IMR-90 (cell line): ENCODE data around the gene CLK1. TPM values are rescaled to one million over a fixed set of nuclear protein-coding genes. Genes with fewer than 3 reads are reported as not detected.
A peak's percentile ranks its signal among the peaks of the same experiment; 100 is the strongest.

Experiments
- ATAC-seq: fragments of 200-7000 bp; cut with Tn5 transposase; 2 replicates; pipeline ENCODE4 v1.9.1; 2020; ENCODE audit warnings: low read depth, mild to moderate bottlenecking, moderate library complexity
- BruUV-seq: library from RNA; stranded (reverse); fragments of 400-500 nt; replicated peaks from 2 replicates; lab custom pipeline; 2021; lab: Mats Ljungman, UMichigan
- CTCF ChIA-PET: fragments of 300-600 bp; formaldehyde crosslinking; extraction: SDS; loops from one replicate; lab custom pipeline; 2021; ENCODE audit warnings: antibody characterized with exemption; lab: Yijun Ruan, JAX
- POLR2A ChIA-PET: fragments of 300-600 bp; sonication (Branson Sonifier 250); formaldehyde crosslinking; loops from one replicate; lab custom pipeline; 2022; ENCODE audit warnings: antibody characterized with exemption; ENCODE audit not compliant: unreplicated experiment; lab: Charles Lee
- DNase-seq: peaks from one replicate; pipeline ENCODE4 v3.0.0; 2013
- H2AFZ ChIP-seq: replicated peaks from 2 replicates; pipeline ENCODE3; 2013; ENCODE audit warnings: low read length, mild to moderate bottlenecking; ENCODE audit not compliant: poor library complexity
- H2AK5ac ChIP-seq: 2 replicates; pipeline ENCODE4 v1.6.1; 2013; ENCODE audit warnings: low read depth, low read length, inconsistent platforms
- H2AK9ac ChIP-seq: replicated peaks from 2 replicates; pipeline ENCODE3; 2013; ENCODE audit warnings: mild to moderate bottlenecking, low read depth, low read length, moderate library complexity; ENCODE audit not compliant: poor library complexity
- H2BK120ac ChIP-seq: 2 replicates; pipeline ENCODE4 v1.6.1; 2013; ENCODE audit warnings: low read depth, low read length, inconsistent platforms
- H2BK15ac ChIP-seq: 3 replicates; pipeline ENCODE4 v1.6.1; 2013; ENCODE audit warnings: low read depth, low read length, inconsistent platforms
- H2BK20ac ChIP-seq: 2 replicates; pipeline ENCODE4 v1.6.1; 2013; ENCODE audit warnings: low read depth, mild to moderate bottlenecking, inconsistent platforms, low read length, moderate library complexity
- H2BK5ac ChIP-seq: 2 replicates; pipeline ENCODE4 v1.6.1; 2013; ENCODE audit warnings: mild to moderate bottlenecking, low read depth, low read length, inconsistent platforms; ENCODE audit not compliant: poor library complexity, severe bottlenecking
- H3K14ac ChIP-seq: replicated peaks from 2 replicates; pipeline ENCODE4 v1.6.1; 2013; ENCODE audit warnings: low read depth, low read length, inconsistent platforms
- H3K18ac ChIP-seq: 2 replicates; pipeline ENCODE4 v1.6.1; 2013; ENCODE audit warnings: low read depth, low read length, control low read depth
- H3K23ac ChIP-seq: 2 replicates; pipeline ENCODE4 v1.6.1; 2013; ENCODE audit warnings: low read depth, low read length, inconsistent platforms
- H3K27ac ChIP-seq: 2 replicates; pipeline ENCODE4 v1.5.1; 2013; ENCODE audit warnings: mild to moderate bottlenecking, control low read depth, low read length; ENCODE audit not compliant: insufficient read depth
- H3K27me3 ChIP-seq: 2 replicates; pipeline ENCODE4 v1.6.1; 2013; ENCODE audit warnings: low read length; ENCODE audit not compliant: control insufficient read depth, insufficient read depth
- H3K36me3 ChIP-seq: 2 replicates; pipeline ENCODE4 v1.6.1; 2013; ENCODE audit warnings: low read length, mixed read lengths; ENCODE audit not compliant: control insufficient read depth, insufficient read depth
- H3K4ac ChIP-seq: 2 replicates; pipeline ENCODE4 v1.6.1; 2013; ENCODE audit warnings: low read depth, low read length, inconsistent platforms
- H3K4me1 ChIP-seq: 2 replicates; pipeline ENCODE4 v1.6.1; 2013; ENCODE audit warnings: low read length, mixed read lengths; ENCODE audit not compliant: control insufficient read depth, insufficient read depth
- H3K4me2 ChIP-seq: 2 replicates; pipeline ENCODE4 v1.6.1; 2013; ENCODE audit warnings: low read depth, mild to moderate bottlenecking, control low read depth, low read length, moderate library complexity
- H3K4me3 ChIP-seq: 2 replicates; pipeline ENCODE4 v1.5.1; 2013; ENCODE audit warnings: low read depth, mild to moderate bottlenecking, control low read depth, low read length, moderate library complexity; ENCODE audit not compliant: insufficient read depth
- H3K56ac ChIP-seq: 2 replicates; pipeline ENCODE4 v1.6.1; 2013; ENCODE audit warnings: low read length, inconsistent platforms; ENCODE audit not compliant: insufficient read depth; ENCODE audit errors: extremely low read depth
- H3K79me1 ChIP-seq, 2 experiments: 2 replicates each; pipeline ENCODE4 v1.6.1; 2013; ENCODE audit warnings: low read length in 2 of 2, inconsistent platforms in 1 of 2, low read depth in 1 of 2
- H3K9ac ChIP-seq: 2 replicates; pipeline ENCODE4 v1.6.1; 2013; ENCODE audit warnings: low read depth, low read length, control low read depth
- H3K9me1 ChIP-seq: 2 replicates; pipeline ENCODE4 v1.6.1; 2013; ENCODE audit warnings: low read length, inconsistent platforms; ENCODE audit not compliant: insufficient read depth
- H3K9me3 ChIP-seq: 2 replicates; pipeline ENCODE4 v1.6.1; 2013; ENCODE audit warnings: low read length; ENCODE audit not compliant: control insufficient read depth, insufficient read depth
- H4K20me1 ChIP-seq: 2 replicates; pipeline ENCODE4 v1.6.1; 2013; ENCODE audit warnings: low read length, inconsistent platforms; ENCODE audit not compliant: insufficient read depth
- H4K5ac ChIP-seq: 2 replicates; pipeline ENCODE4 v1.6.1; 2013; ENCODE audit warnings: mild to moderate bottlenecking, low read depth, low read length, control low read depth
- H4K8ac ChIP-seq, 2 experiments: 2 replicates each; pipeline ENCODE4 v1.6.1; 2013; ENCODE audit warnings: low read depth in 2 of 2, low read length in 2 of 2, control low read depth in 1 of 2, inconsistent platforms in 1 of 2
- H4K91ac ChIP-seq: 2 replicates; pipeline ENCODE4 v1.6.1; 2013; ENCODE audit warnings: low read depth, low read length, inconsistent platforms; ENCODE audit not compliant: insufficient read depth
- BHLHE40 ChIP-seq: fragments of 150-350 bp; IDR thresholded peaks from 2 replicates; pipeline ENCODE4 v1.6.1; 2016; ENCODE audit warnings: mild to moderate bottlenecking, low read depth, low read length
- CEBPB ChIP-seq: IDR thresholded peaks from 2 replicates; pipeline ENCODE4 v1.6.1; 2012; ENCODE audit warnings: low read depth, low read length, improper control_type of control experiment
- CTCF ChIP-seq: conservative IDR thresholded peaks from 2 replicates; pipeline ENCODE4 v1.5.1; 2012; ENCODE audit warnings: mild to moderate bottlenecking, low read depth, low read length, improper control_type of control experiment
- FOS ChIP-seq: fragments of 150-350 bp; IDR thresholded peaks from 2 replicates; pipeline ENCODE4 v1.6.1; 2016; ENCODE audit warnings: low read depth, low read length
- MAFK ChIP-seq: IDR thresholded peaks from 2 replicates; pipeline ENCODE4 v1.6.1; 2012; ENCODE audit warnings: low read depth, low read length, improper control_type of control experiment
- MAZ ChIP-seq: IDR thresholded peaks from 2 replicates; pipeline ENCODE4 v1.6.1; 2012; ENCODE audit warnings: low read depth, mild to moderate bottlenecking, low read length, improper control_type of control experiment, moderate library complexity, borderline replicate concordance
- MXI1 ChIP-seq: IDR thresholded peaks from 2 replicates; pipeline ENCODE4 v1.6.1; 2012; ENCODE audit warnings: low read depth, mild to moderate bottlenecking, low read length, moderate library complexity, borderline replicate concordance
- NFE2L2 ChIP-seq: fragments of 150-350 bp; IDR thresholded peaks from 2 replicates; pipeline ENCODE4 v1.6.1; 2016; ENCODE audit warnings: low read depth, mild to moderate bottlenecking, low read length
- POLR2A ChIP-seq: IDR thresholded peaks from 2 replicates; pipeline ENCODE4 v1.6.1; 2012; ENCODE audit warnings: mild to moderate bottlenecking, low read depth, low read length
- RCOR1 ChIP-seq: IDR thresholded peaks from 2 replicates; pipeline ENCODE4 v1.6.1; 2012; ENCODE audit warnings: mild to moderate bottlenecking, low read length, improper control_type of control experiment; ENCODE audit not compliant: insufficient replicate concordance
- RFX5 ChIP-seq: IDR thresholded peaks from 2 replicates; pipeline ENCODE4 v1.8.0; 2012; ENCODE audit warnings: low read depth, mild to moderate bottlenecking, low read length, moderate library complexity
- SMC3 ChIP-seq: fragments of 150-350 bp; IDR thresholded peaks from 2 replicates; pipeline ENCODE4 v1.6.1; 2016; ENCODE audit warnings: low read depth, mild to moderate bottlenecking, antibody characterized with exemption, low read length, moderate library complexity
- USF2 ChIP-seq: fragments of 150-350 bp; IDR thresholded peaks from 2 replicates; pipeline ENCODE4 v1.6.1; 2017; ENCODE audit warnings: mild to moderate bottlenecking, antibody characterized with exemption, low read length, low read depth
- WGBS, 2 experiments: methylation state at CpG; one replicate each; pipeline versions ENCODE4 v1.1.5 to v1.1.7; 2013; ENCODE audit warnings: missing lambda C conversion rate in 2 of 2; ENCODE audit not compliant: insufficient read length in 1 of 2; ENCODE audit errors: extremely low coverage in 2 of 2; 5-methylcytosine and 5-hydroxymethylcytosine counted together
- dilution Hi-C: fragments of 300-500 bp; cut with HindIII; formaldehyde crosslinking; loops from one replicate; pipeline ENCODE4 v1.14.3; 2018; ENCODE audit warnings: low sequenced_read_pairs; ENCODE audit not compliant: unreplicated experiment
- in situ Hi-C: fragments of 300-500 bp; cut with MboI; formaldehyde crosslinking; loops from 3 replicates; pipeline ENCODE4 v1.14.3; 2019; ENCODE audit warnings: low sequenced_read_pairs, inconsistent platforms, mixed read lengths
- intact Hi-C: fragments of 100-400 bp; cut with micrococcal nuclease; formaldehyde crosslinking; loops from 2 replicates; pipeline ENCODE4 v1.10.0; 2022
- polyA plus RNA-seq, 3 experiments: library from polyadenylated mRNA; depleted of rRNA; stranded (reverse); fragments of >200 nt; gene quantifications; 2 replicates each; pipeline ENCODE4 v1.2.3, GENCODE V29; 2012; ENCODE audit warnings: low replicate concordance in 1 of 3
- total RNA-seq: library from RNA; depleted of rRNA; stranded (reverse); fragments of >200 nt; gene quantifications from 2 replicates; pipeline ENCODE4 v1.2.3, GENCODE V29; 2012

The CLK1 gene
- total and polyA plus RNA-seq, 2 of the 4 experiments (the other 2 are of a cell fraction), result 26.2 to 35.5 TPM

- intact Hi-C loops (loop anchor here (1.0 to 10.0 kb wide), 4 partner anchors 25 to 197 kb away; no protein-coding TSS in a partner anchor), in situ Hi-C loops (loop anchor here (5.0 kb wide), 1 partner anchor 64 kb away; no protein-coding TSS in a partner anchor), dilution Hi-C loops (no loop called here)
- DNase-seq, result peak; percentile 96
- Histone ChIP-seq H3K56ac (peak within 1 kb of the TSS; percentile 100), H3K18ac (peak within 1 kb of the TSS; percentile 96), H4K8ac (peak within 1 kb of the TSS; percentile 83 to 100), H3K27me3 (no peaks in the 10 kb centered on the region), H3K23ac (peak within 1 kb of the TSS; percentile 99), H3K4me1 (peaks cover 10% of the 10 kb centered on the region), H3K79me1 (peaks cover 2 to 16% of the 10 kb centered on the region in 2 experiments; a peak in 3 of 4 replicates), H3K4ac (peak within 1 kb of the TSS; percentile 99), H4K91ac (peak within 1 kb of the TSS; percentile 100), H3K36me3 (peaks cover 14% of the 10 kb centered on the region), H3K4me2 (peak within 1 kb of the TSS; percentile 93), H2AFZ (peak within 1 kb of the TSS; percentile 99), H3K9me1 (peaks cover 3% of the 10 kb centered on the region; the same call in 1 of the 2 replicates), H2AK9ac (peak within 1 kb of the TSS; percentile 94), H2BK15ac (peak within 1 kb of the TSS; percentile 100), H3K14ac (peak within 1 kb of the TSS; percentile 100), H3K27ac (peak within 1 kb of the TSS; percentile 96), H2AK5ac (peak within 1 kb of the TSS; percentile 88), H3K4me3 (peak within 1 kb of the TSS; percentile 91), H3K9me3 (no peaks in the 10 kb centered on the region), H4K20me1 (peaks cover 45% of the 10 kb centered on the region), H2BK5ac (peak within 1 kb of the TSS; percentile 99), H2BK20ac (peak within 1 kb of the TSS; percentile 95), H4K5ac (peak within 1 kb of the TSS; percentile 87), H3K9ac (peak within 1 kb of the TSS; percentile 96), H2BK120ac (peak within 1 kb of the TSS; percentile 100)
- CTCF ChIA-PET, result no interaction called here
- ATAC-seq, result peak; percentile 86
- POLR2A ChIA-PET, result no interaction called here
- no TSS peak for BruUV-seq
- 1% methylated on average over 26 of the region's 75 CpGs; no CpG with 5 or more reads in 1 of the 2 experiments for WGBS, 2 experiments
- no peak for TF ChIP-seq RFX5
- TF ChIP-seq SMC3, result no peak
- peak; percentile 98 for TF ChIP-seq POLR2A
- peak; percentile 98 for TF ChIP-seq MAZ
- no peak for TF ChIP-seq CTCF
- no peak for TF ChIP-seq MAFK
- TF ChIP-seq USF2, result 0 out of 2 replicates have a peak, but pooled peaks have one; percentile 2
- no peak for TF ChIP-seq RCOR1
- no peak for TF ChIP-seq CEBPB
- 0 out of 2 replicates have a peak, but pooled peaks have one; percentile 14 for TF ChIP-seq MXI1
- peak; percentile 95 for TF ChIP-seq BHLHE40
- TF ChIP-seq FOS, result no peak
- 0 out of 2 replicates have a peak, but pooled peaks have one; percentile 5 for TF ChIP-seq NFE2L2
These were observed 52.9 kb downstream of the CLK1 start, which contains the start of gene BZW1 for GRCh38 chr2:200811333-200812121. BZW1 (plus strand) TSS chr2:200811910; CDS start chr2:200813218, 1,308 bp downstream.
